ENCODE data around the gene LMO7.

LMO7 gene

GRCh38 chr13:75860935-75861334 lies 224.8 kb downstream of the LMO7 start:
- no peak for TF ChIP-seq CTCF (IDR thresholded peaks at IDR 0.05; ENCODE audit: insufficient read depth, low read length, missing control alignments)
- no peak for DNase-seq (ENCODE audit: low read depth, low spot score)
- ChIA-PET POLR2A (no interaction called here), CTCF (interaction anchor here (1.7 to 2.0 kb wide), 2 partner anchors 8 to 165 kb away, joined by 5 to 9 read pairs; no protein-coding TSS in a partner anchor)
- no peak overlapping the region for H3K4me3 ChIP-seq (ENCODE audit: low read depth, low read length)

GRCh38 chr13:75861786-75862185 lies 225.7 kb downstream of the LMO7 start:
- H3K4me3 ChIP-seq (ENCODE audit: low read depth, low read length), result no peak overlapping the region
- POLR2A ChIA-PET, result no interaction called here
- DNase-seq (ENCODE audit: low read depth, low spot score), result no peak
- TF ChIP-seq CTCF (IDR thresholded peaks at IDR 0.05; ENCODE audit: insufficient read depth, low read length, missing control alignments), result no peak
- CTCF ChIA-PET, result interaction anchor here (1.0 to 1.1 kb wide), 2 partner anchors 166 to 612 kb away, joined by 3 to 6 read pairs; no protein-coding TSS in a partner anchor

DNA sequence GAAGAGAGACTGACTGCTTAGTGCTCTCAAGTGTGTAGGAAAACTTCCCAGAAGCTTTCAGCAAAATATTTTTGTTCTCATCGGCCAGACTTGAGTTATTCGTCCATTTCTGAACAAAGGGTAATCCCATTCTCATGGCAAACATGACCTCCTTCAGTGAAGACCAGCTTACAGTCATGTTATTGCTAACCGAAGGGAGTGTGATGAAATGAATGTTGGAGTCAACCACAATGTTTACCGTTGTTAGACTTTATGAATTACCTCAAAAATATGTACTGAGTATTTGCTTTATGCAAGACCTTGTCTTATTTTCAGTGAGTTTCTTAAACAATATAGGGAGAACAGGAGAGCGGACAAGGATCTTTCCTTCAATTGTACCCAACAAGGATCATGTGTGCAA lies 228.6 kb downstream of the LMO7 start:
- TF ChIP-seq CTCF (IDR thresholded peaks at IDR 0.05; ENCODE audit: insufficient read depth, low read length, missing control alignments), result no peak
- ChIA-PET CTCF (interaction anchor here (0.9 to 2.7 kb wide), 4 partner anchors 10 to 169 kb away, joined by 3 to 10 read pairs (median 4); no protein-coding TSS in a partner anchor), POLR2A (no interaction called here)
- no peak for DNase-seq (ENCODE audit: low read depth, low spot score)
- H3K4me3 ChIP-seq (ENCODE audit: low read depth, low read length), result no peak overlapping the region

DNA sequence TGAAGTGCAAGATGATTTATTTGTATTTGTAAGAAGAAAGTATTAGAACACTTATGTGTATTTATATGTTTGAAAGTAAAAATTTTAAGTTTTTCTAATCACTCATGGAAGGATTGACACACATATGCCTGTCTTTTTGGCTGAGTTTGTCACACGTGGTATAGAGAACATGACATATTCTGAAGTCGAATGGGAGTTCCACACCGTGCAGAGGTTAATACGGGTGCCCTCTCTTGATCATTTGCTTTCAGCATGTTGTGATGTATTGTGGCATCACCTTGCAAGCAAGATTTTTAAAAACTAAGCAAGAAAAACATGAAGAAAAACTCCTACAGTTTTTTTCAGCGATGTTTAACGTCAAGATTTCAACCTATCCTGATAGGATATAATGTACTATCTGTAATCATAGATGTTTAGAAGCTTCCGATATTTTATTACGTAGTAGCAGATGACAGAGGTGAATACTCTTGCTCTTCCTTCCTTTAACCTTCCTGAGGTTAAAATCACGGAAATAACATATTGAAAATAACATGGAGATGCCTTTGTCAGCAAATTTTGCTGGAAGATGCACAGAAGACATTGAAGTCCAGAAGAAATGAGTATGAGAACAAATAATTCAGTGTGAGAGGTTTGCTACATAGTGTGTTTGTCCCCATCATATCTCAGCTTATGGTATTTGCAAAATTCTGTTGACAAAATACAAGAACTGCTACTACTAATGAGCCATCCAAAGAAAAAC lies 231.4 kb downstream of the LMO7 start:
- POLR2A ChIA-PET, result no interaction called here
- DNase-seq (ENCODE audit: low read depth, low spot score), result no peak
- TF ChIP-seq CTCF (IDR thresholded peaks at IDR 0.05; ENCODE audit: insufficient read depth, low read length, missing control alignments), result no peak
- CTCF ChIA-PET, result interaction anchor here (0.8 to 4.0 kb wide), 3 partner anchors 9 to 606 kb away, joined by 3 to 30 read pairs (median 6); no protein-coding TSS in a partner anchor
- H3K4me3 ChIP-seq (ENCODE audit: low read depth, low read length), result no peak overlapping the region

GRCh38 chr13:75869981-75870380 lies 233.9 kb downstream of the LMO7 start:
- no peak for TF ChIP-seq CTCF (IDR thresholded peaks at IDR 0.05; ENCODE audit: insufficient read depth, low read length, missing control alignments)
- POLR2A ChIA-PET, result no interaction called here
- no peak overlapping the region for H3K4me3 ChIP-seq (ENCODE audit: low read depth, low read length)
- CTCF ChIA-PET, result interaction anchor here (0.8 to 4.0 kb wide), 27 partner anchors 10 to 1458 kb away, joined by 3 to 89 read pairs (median 4); no protein-coding TSS in a partner anchor
- DNase-seq (ENCODE audit: low read depth, low spot score), result no peak

DNA sequence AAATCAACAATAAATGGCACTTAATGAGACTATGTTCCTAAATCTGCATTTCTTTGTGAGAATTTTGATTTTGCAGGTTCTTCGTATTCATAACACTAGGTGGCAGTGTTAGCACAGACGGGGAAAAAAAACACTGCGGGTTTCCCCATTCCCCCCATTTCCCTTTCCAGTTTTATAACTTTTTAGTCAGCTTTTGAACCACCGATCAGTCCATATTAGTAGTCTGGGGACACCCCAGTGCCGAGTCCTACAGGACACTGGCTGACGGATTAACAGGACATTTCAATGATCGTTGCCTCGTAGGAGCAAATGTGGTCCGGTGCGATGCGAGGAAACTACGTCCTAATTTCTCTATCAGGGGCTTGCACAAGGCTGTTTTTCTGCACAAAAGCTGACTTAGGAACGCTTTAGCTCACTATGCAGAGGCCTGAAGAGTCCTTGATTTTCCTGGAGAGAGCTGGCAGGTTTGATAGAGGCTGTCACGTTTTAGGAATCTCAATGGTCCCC lies 234.3 kb downstream of the LMO7 start:
- peak; percentile 36 for TF ChIP-seq CTCF (IDR thresholded peaks at IDR 0.05; ENCODE audit: insufficient read depth, low read length, missing control alignments)
- POLR2A ChIA-PET, result no interaction called here
- CTCF ChIA-PET, result interaction anchor here (0.8 to 4.0 kb wide), 26 partner anchors 10 to 1458 kb away, joined by 3 to 89 read pairs (median 4); no protein-coding TSS in a partner anchor
- H3K4me3 ChIP-seq (ENCODE audit: low read depth, low read length), result peak overlapping the region; percentile 6; the same call in 1 of the 2 replicates
- no peak for DNase-seq (ENCODE audit: low read depth, low spot score)

All from AG04449 (cell line).